GM12874 (cell line): ENCODE results near the gene ARF5.
A peak's percentile ranks its signal among the peaks of the same experiment; 100 is the strongest.

Source experiments
- CTCF ChIP-seq: IDR thresholded peaks from 2 replicates; pipeline ENCODE4 v1.5.1; 2011; ENCODE audit warnings: low read depth, mild to moderate bottlenecking, control low read depth, low read length, moderate library complexity; ENCODE audit not compliant: insufficient read depth

Gene ARF5

GRCh38 chr7:127591189-127591588 lies 3.0 kb downstream of the ARF5 start:
- TF ChIP-seq CTCF, result no peak

- TF ChIP-seq CTCF, result no peak
Measured at GRCh38 chr7:127591591-127591990, 3.4 kb downstream of the ARF5 start.

GRCh38 chr7:127592550-127592949 lies 4.3 kb downstream of the ARF5 start:
- no peak for TF ChIP-seq CTCF

- no peak for TF ChIP-seq CTCF
Measured at GRCh38 chr7:127594490-127594889, 6.3 kb downstream of the ARF5 start.

- no peak for TF ChIP-seq CTCF
Measured at GRCh38 chr7:127595737-127596136, 7.5 kb downstream of the ARF5 start.

- peak; percentile 36; the same call in 1 of the 2 replicates for TF ChIP-seq CTCF
Measured at GRCh38 chr7:127598318-127598717, 10.1 kb downstream of the ARF5 start.

GRCh38 chr7:127600885-127601284 lies 12.7 kb downstream of the ARF5 start:
- TF ChIP-seq CTCF, result no peak

GRCh38 chr7:127608446-127608845 lies 20.2 kb downstream of the ARF5 start:
- no peak for TF ChIP-seq CTCF
